ENCODE measurements around the gene SNURF.

DNA sequence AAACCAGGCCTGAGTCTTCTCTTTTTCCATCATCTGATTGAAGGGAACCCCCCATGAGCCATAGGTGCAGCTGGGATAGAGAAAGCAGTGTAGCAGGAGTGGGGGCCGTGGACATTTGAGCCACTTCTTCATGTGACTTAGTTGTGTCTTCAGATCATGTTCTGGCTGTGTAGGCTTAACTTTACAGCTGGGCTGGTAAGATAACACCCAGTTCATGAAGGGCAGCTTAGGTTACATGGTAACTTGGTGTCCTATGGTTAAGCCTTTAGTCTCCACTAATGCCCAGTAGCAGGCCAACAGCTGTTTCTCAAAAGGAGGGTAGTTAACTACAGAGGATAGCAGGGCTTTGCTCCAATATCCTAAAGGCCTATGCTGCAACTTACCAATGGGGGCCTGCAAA, 11.4 kb upstream of the SNURF start:
- TF ChIP-seq SPI1 (IDR thresholded peaks at IDR 0.05; ENCODE audit: low read depth, low read length) (no peak), POLR2AphosphoS5 (IDR thresholded peaks at IDR 0.05; ENCODE audit: low read depth, low read length) (no peak)
